C1 segment of cervical spinal cord (tissue), 14 donors: ENCODE measurements around the gene FCHO1.
A peak's percentile ranks its signal among the peaks of the same experiment; 100 is the strongest.
"Not testable (repeated sequence)": the region's sequence is repeated elsewhere in the genome, so short reads cannot be mapped to it uniquely, and the experiment has no call there.

Experiments used
- DNase-seq, 14 donors: peaks; one replicate each; lab custom pipeline; 2025; lab: John Stamatoyannopoulos, UW

FCHO1 gene

GRCh38 chr19:17790059-17790780, 38.9 kb downstream of the FCHO1 start:
- no peak for DNase-seq

- no peak for DNase-seq
These were observed 43.1 kb downstream of the FCHO1 start for GRCh38 chr19:17794412-17794730.

GRCh38 chr19:17794731-17795494, 43.6 kb downstream of the FCHO1 start, which contains the start of gene B3GNT3:
Gene B3GNT3, plus strand, starts transcription at chr19:17795138. Its CDS starts 12,670 bp downstream, at chr19:17807808.
- no peak for DNase-seq

GRCh38 chr19:17795495-17795856, 44.2 kb downstream of the FCHO1 start:
- no peak for DNase-seq

- DNase-seq = no peak
These were observed 44.9 kb downstream of the FCHO1 start for GRCh38 chr19:17796013-17796837.

GRCh38 chr19:17796838-17797423, 45.7 kb downstream of the FCHO1 start:
- DNase-seq = no peak

GRCh38 chr19:17797424-17798201, 46.3 kb downstream of the FCHO1 start:
- no peak for DNase-seq

- DNase-seq = not testable (repeated sequence)
These were observed 47.3 kb downstream of the FCHO1 start for GRCh38 chr19:17798599-17798998.

- no peak for DNase-seq
These were observed 51.0 kb downstream of the FCHO1 start for GRCh38 chr19:17802137-17802858.

GRCh38 chr19:17803264-17803896, 52.1 kb downstream of the FCHO1 start:
- peak in 2 of 14 donors; percentile 4 to 6 for DNase-seq

- DNase-seq = no peak
These were observed 54.1 kb downstream of the FCHO1 start for GRCh38 chr19:17805427-17805826.

GRCh38 chr19:17806945-17807344, 55.7 kb downstream of the FCHO1 start:
- no peak for DNase-seq

GRCh38 chr19:17807731-17808316, 56.5 kb downstream of the FCHO1 start:
- DNase-seq = no peak

- DNase-seq = no peak
These were observed 59.8 kb downstream of the FCHO1 start for GRCh38 chr19:17811103-17811502.

GRCh38 chr19:17811681-17812080, 60.4 kb downstream of the FCHO1 start:
- no peak for DNase-seq

GRCh38 chr19:17812099-17812498, 60.8 kb downstream of the FCHO1 start:
- DNase-seq = no peak

- no peak for DNase-seq
These were observed 66.5 kb downstream of the FCHO1 start for GRCh38 chr19:17817668-17818363.

- DNase-seq = no peak
These were observed 69.9 kb downstream of the FCHO1 start, which contains the start of gene INSL3 for GRCh38 chr19:17821190-17821589. Gene INSL3, minus strand, starts transcription at chr19:17821519. Its CDS starts 13 bp downstream, at chr19:17821506.

GRCh38 chr19:17824339-17824738, 73.1 kb downstream of the FCHO1 start:
- no peak for DNase-seq
